GM18861 (cell line): Measurements from ENCODE around the gene PDCL2.
A peak's percentile ranks its signal among the peaks of the same experiment; 100 is the strongest.
"Not testable (repeated sequence)": the region's sequence is repeated elsewhere in the genome, so short reads cannot be mapped to it uniquely, and the experiment has no call there.

Experiments used
- ATAC-seq: cut with Tn5 transposase; IDR thresholded peaks from one replicate; pipeline ENCODE4 v1.9.1; 2021; ENCODE audit not compliant: unreplicated experiment

PDCL2 gene

GRCh38 chr4:55592014-55592413, at the start of gene PDCL2:
Gene PDCL2 (minus strand): TSS chr4:55592245. CDS start chr4:55592109, 136 bp downstream.
- no peak for ATAC-seq

- ATAC-seq = no peak
These were observed 45.3 kb upstream of the PDCL2 start for GRCh38 chr4:55637272-55637820.

GRCh38 chr4:55636656-55636999, 44.6 kb upstream of the PDCL2 start:
- no peak for ATAC-seq

GRCh38 chr4:55635741-55636655, 44.0 kb upstream of the PDCL2 start, which contains the start of gene NMU:
Gene NMU (minus strand): TSS chr4:55636298. CDS start chr4:55636192, 106 bp downstream.
- peak; percentile 76 for ATAC-seq

- no peak for ATAC-seq
These were observed 43.2 kb upstream of the PDCL2 start for GRCh38 chr4:55635282-55635681.

GRCh38 chr4:55634417-55635128, 42.5 kb upstream of the PDCL2 start:
- ATAC-seq = no peak

- no peak for ATAC-seq
These were observed 41.9 kb upstream of the PDCL2 start for GRCh38 chr4:55633903-55634302.

- no peak for ATAC-seq
These were observed 33.8 kb upstream of the PDCL2 start for GRCh38 chr4:55625835-55626234.

GRCh38 chr4:55624063-55624462, 32.0 kb upstream of the PDCL2 start:
- not testable (repeated sequence) for ATAC-seq

GRCh38 chr4:55618546-55619143, 26.6 kb upstream of the PDCL2 start:
- no peak for ATAC-seq

- peak; percentile 98 for ATAC-seq
These were observed 25.6 kb upstream of the PDCL2 start for GRCh38 chr4:55617587-55618197.

- ATAC-seq = no peak
These were observed 23.0 kb upstream of the PDCL2 start for GRCh38 chr4:55615008-55615407.

GRCh38 chr4:55613621-55614020, 21.6 kb upstream of the PDCL2 start:
- ATAC-seq = no peak

- ATAC-seq = no peak
These were observed 20.3 kb upstream of the PDCL2 start for GRCh38 chr4:55612341-55612740.

GRCh38 chr4:55611358-55612059, 19.5 kb upstream of the PDCL2 start:
- ATAC-seq = no peak

- no peak for ATAC-seq
These were observed 18.3 kb upstream of the PDCL2 start for GRCh38 chr4:55610381-55610780.

GRCh38 chr4:55609393-55609866, 17.4 kb upstream of the PDCL2 start:
- ATAC-seq = no peak

GRCh38 chr4:55608591-55608990, 16.5 kb upstream of the PDCL2 start:
- ATAC-seq = no peak

GRCh38 chr4:55604996-55605395, 13.0 kb upstream of the PDCL2 start:
- ATAC-seq = no peak

GRCh38 chr4:55600640-55601039, 8.6 kb upstream of the PDCL2 start:
- no peak for ATAC-seq
